GM19372 (cell line): Measurements from ENCODE around the gene LFNG.
"Not testable (repeated sequence)": the region's sequence is repeated elsewhere in the genome, so short reads cannot be mapped to it uniquely, and the experiment has no call there.

ENCODE experiments used
- ATAC-seq: cut with Tn5 transposase; IDR thresholded peaks from one replicate; pipeline ENCODE4 v1.9.1; 2021; ENCODE audit warnings: mild to moderate bottlenecking, low read depth, moderate library complexity; ENCODE audit not compliant: unreplicated experiment

The LFNG gene

GRCh38 chr7:2526659-2527504 lies 7.3 kb downstream of the LFNG start:
- no peak for ATAC-seq

GRCh38 chr7:2527505-2528467 lies 8.2 kb downstream of the LFNG start:
- ATAC-seq = no peak

DNA sequence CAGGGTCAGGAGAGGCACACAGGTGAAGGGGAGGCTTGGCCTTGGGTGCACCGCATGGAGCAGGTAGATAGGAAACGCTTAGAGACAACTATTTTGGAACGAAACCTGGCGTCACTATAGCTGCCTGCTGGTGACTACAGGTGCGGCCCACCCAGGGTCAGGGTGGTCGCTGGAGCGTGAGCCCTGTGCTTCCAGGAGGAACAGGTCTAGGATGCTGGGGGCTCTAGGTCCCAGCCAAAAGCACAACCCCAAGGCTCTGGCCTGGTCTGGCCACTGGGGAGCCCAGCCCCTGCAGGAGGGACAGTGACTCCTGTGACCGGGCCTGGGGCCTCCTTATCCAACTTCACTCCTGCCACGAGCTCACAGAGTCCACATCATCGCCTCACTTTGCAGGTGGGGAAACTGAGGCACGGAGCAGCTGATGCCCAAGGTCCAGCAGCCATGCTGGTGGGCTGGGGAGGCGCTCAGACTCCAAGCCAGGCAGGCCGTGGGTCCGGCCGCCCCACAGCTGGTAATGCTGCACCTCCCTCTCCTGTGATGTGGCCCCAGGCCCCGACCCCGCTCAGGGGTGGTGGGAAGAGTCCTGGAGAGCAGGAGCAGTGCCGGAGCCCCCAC lies 9.0 kb downstream of the LFNG start:
- no peak for ATAC-seq

DNA sequence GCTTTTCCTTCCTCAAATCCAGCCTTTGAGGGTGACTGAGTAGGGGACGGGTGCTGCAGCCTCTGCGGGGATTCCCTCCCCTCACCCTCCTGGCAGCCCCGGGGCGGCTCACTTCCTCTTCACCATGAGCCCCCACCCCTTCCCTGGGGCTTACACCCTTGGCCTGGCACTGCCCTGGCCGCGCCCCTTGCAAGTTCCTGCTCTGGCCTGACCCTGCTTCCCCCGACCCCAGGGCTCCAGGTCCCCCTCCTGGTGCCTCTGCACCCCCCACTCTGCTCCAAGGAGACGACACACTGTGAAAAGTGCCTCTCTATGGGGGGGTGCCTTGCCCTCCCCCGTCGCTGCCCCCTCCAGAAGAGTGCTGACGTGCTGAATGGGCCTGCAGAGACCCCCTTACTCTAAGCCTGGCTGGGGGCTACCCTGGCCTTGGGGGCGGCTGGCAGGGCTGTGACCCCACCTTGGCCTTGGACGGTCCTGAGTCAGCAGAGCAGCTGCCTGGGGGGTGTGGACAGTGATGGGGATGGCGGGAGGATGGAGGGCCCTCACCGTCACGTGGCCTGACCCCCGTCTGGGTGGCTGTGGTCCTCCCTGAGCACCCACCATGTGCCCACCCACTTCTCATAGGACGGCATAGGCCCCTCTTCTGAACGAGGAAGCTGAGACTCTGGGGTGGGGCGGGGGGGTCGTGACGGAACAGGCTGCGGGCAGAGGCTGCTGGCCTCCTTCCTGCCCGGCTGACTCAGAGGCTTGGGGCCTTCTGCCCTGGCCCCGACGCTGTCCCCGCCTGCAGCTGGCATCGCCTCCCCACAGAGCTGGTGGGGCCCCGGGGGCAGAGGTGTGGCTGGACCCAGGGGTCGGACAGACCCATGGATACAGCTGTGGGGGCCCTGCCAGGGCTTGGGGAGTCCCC lies 9.8 kb downstream of the LFNG start:
- no peak for ATAC-seq

DNA sequence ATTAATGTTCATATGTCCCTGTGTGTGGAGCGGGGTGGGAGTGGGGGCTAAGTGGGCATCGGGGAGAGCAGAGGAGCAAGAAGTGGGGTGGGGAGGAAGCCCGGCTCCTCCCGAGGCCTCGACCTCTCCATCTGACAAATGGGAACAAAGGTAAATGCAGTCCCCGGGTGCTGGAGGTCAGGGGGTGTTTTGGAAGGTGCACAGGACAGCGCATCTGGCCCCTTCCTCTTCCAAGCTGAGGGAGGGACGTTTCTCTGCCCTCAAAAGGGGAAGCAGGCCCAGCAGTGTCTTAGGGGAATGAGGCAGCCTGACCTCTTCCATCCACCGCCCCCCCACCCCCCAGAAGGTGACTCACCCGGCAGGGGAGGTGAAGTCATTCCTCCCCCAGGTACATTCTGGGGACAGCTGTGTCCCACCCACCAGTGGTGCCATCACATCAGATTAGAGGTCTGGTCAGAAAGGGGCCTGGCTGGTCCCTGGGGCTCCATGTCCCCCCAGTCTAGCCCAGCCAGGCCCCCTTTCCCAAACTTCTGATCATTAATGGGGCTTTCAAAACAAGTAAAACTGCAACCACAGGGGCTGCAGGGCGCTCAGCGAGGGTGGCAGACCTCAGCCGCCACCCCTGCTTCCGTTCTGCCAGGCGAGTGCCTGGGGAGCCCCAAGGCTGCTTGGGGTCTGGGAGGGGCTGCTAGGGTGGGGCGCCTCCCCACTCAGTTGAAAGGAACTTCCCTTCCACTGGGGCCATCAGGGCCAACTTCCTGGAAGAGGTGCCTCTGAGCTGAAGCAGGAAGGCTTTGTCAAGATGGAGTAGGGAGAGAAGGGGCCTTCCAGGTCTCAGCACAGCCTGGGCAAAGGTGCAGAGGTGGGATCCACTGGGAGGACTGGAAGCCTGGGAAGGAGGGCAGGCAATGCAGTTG lies 10.8 kb downstream of the LFNG start:
- ATAC-seq = no peak

DNA sequence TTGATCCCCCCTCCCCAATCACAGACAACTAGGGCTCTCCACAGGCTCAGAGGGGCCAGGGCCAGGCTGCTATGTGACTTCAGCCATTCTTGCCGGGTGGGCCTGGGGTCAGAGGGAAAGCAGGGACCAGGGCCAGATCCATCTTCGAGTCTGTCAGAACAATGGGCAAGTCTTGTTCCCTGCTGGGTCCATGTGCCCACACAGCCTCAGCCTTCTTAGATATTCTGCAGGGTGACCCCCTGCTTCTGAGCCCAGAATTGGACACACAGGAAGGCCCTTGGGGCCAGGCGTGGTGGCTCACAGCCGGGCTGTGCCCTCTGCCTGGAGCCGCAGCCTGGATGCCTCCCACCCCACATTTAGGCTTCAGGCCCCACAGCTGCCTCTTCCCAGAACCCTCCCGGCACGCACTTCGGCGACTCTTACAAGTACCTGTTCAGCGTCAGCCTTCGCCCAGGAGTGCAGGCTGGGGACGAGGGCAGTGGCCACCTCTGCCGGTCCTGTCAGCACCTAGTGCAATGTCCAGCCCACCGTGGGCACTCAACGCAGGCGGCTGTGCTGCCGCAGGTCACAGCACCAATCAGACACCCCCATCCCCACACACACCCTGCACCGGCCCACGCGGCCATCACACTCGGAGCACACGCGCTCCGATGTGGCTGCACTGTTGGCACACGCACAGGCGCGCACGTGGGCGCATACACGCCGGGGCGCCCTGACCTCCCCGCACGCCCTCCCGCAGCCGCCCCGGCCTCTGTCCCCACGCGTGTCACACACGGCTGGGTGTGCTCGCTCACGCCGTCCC lies 11.6 kb downstream of the LFNG start:
- not testable (repeated sequence) for ATAC-seq

DNA sequence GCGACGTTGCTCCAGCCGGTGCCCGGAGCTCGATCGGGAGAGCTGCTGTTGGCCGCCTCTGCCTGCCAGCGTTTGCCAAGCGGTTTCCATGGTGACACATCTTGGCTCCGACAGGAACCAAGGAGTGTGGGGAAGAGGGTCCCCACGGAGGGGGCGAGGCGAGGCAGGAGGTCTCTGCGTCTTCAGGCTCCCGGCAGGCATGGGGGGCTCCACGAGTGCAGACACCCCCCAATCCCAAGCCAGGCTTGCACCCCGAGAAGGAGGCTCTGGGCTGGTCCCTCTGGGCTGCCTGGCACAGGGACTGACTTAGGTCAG lies 12.2 kb downstream of the LFNG start:
- ATAC-seq = not testable (repeated sequence)

DNA sequence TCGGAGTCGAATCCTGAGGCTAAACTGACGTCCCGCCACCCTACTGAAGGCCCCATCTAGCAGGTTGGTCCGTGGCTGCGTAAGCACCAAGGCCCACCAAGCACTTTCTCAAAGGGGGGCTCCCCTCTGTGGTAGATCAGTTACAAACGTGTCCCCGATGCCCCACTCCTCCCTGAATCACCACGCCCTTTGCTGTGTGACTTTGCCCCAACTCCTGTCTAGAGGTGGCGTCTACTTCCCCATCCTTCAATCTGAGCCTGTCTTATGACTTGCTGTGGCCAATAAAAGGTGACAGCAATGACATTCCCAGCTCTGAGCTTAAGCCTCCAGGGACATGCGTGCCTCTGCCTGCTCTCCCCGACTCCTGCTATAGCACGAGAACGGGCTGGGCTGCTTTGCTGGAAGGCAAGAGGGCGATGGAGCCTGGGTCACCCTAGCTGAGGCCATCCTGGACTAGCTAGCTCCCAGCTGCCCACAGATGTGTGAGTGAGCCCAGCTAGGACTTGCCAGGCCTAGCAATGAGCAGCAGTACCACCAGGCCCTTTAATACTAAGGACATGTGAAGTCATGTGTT lies 12.7 kb downstream of the LFNG start:
- ATAC-seq = not testable (repeated sequence)

DNA sequence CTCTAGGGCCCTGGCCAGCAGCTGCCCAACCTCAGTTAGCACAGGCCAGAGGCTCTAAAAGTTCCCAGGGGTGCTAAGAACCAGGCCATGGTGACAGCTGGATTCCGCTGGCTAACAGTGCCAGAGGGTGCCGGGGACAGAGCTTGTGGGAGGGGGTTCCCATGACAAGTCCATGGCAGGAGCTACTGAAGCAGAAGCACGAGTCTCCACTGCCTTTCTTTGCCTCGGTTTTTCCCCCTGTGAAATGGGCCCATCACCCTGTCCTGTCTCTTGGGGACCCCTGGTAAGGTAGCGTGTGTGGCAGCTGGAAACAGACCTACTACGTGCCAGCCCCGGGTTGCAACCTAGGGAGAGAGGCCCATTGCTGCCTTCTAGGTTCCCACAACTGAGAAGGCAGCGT lies 13.2 kb downstream of the LFNG start:
- not testable (repeated sequence) for ATAC-seq

DNA sequence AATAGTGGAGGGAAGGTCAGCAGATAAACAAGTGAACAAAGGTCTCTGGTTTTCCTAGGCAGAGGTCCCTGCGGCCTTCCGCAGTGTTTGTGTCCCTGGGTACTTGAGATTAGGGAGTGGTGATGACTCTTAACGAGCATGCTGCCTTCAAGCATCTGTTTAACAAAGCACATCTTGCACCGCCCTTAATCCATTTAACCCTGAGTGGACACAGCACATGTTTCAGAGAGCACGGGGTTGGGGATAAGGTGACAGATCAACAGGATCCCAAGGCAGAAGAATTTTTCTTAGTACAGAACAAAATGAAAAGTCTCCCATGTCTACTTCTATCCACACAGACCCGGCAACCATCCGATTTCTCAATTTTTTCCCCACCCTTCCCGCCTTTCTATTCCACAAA lies 14.0 kb downstream of the LFNG start:
- not testable (repeated sequence) for ATAC-seq

DNA sequence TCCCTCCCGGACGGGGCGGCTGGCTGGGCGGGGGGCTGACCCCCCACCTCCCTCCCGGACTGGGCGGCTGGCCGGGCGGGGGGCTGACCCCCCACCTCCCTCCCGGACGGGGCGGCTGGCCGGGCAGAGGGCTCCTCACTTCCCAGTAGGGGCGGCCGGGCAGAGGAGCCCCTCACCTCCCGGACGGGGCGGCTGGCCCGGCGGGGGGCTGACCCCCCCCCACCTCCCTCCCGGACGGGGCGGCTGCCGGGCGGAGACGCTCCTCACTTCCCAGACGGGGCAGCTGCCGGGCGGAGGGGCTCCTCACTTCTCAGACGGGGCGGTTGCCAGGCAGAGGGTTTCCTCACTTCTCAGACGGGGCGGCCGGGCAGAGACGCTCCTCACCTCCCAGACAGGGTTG lies 14.6 kb downstream of the LFNG start:
- not testable (repeated sequence) for ATAC-seq

- ATAC-seq = not testable (repeated sequence)
These were observed 16.5 kb downstream of the LFNG start for GRCh38 chr7:2535872-2536627.

- ATAC-seq = no peak
These were observed 18.6 kb downstream of the LFNG start for GRCh38 chr7:2537981-2538851.

- no peak for ATAC-seq
These were observed 19.7 kb downstream of the LFNG start for GRCh38 chr7:2539031-2539911.

DNA sequence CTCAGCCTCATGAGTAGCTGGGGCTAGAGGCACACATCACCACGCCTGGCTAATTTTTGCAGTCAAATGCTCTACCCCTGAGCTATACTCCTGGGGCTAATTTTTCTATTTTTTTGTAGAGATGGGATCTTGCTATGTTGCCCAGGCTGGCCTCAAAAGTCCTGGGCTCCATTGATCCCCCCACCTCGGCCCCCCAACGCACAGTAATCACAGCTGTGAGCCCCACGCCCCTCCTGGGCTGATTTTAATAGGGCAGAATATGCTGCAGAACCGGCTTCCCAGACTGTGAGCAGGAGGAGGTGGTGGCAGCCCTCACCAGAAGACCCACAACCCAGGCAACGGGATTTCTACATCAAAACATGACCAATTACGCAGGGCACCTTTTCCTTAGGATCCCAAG lies 20.6 kb downstream of the LFNG start:
- ATAC-seq = no peak
